OCI-LY3 (cell line): ENCODE measurements around the gene CD248.

Experiments
- H2AFZ ChIP-seq: fragments of 200-600, 300-600 bp; shearing (Covaris generic); 2 replicates; pipeline ENCODE4 v1.6.0; 2014; ENCODE audit warnings: antibody characterized with exemption, low read depth, low read length
- H3K27ac ChIP-seq: fragments of 200-600, 300-600 bp; sonication (generic); 2 replicates; pipeline ENCODE4 v1.5.1; 2014; ENCODE audit warnings: mild to moderate bottlenecking, low read length, moderate library complexity, mixed read lengths
- H3K27me3 ChIP-seq: fragments of 200-600, 300-600 bp; sonication (generic); 2 replicates; pipeline ENCODE4 v1.6.1; 2014; ENCODE audit warnings: low read depth, low read length, mixed read lengths
- H3K36me3 ChIP-seq: fragments of 200-600, 300-600 bp; sonication (generic); replicated peaks from 2 replicates; pipeline ENCODE3; 2014; ENCODE audit warnings: low read depth, low read length, mixed read lengths
- H3K4me1 ChIP-seq: fragments of 300-600, 200-600 bp; sonication (generic); 2 replicates; pipeline ENCODE4 v1.6.1; 2014; ENCODE audit warnings: low read length, mixed read lengths
- H3K4me2 ChIP-seq: fragments of 200-600, 300-600 bp; sonication (generic); 2 replicates; pipeline ENCODE4 v1.6.1; 2014; ENCODE audit warnings: low read length, mixed read lengths
- H3K4me3 ChIP-seq: fragments of 300-600, 200-600 bp; sonication (generic); 2 replicates; pipeline ENCODE4 v1.5.1; 2014; ENCODE audit warnings: antibody characterized with exemption, mild to moderate bottlenecking, low read length, moderate library complexity
- H3K79me2 ChIP-seq: fragments of 300-600, 200-600 bp; shearing (Covaris generic); 2 replicates; pipeline ENCODE4 v1.6.1; 2014; ENCODE audit warnings: mild to moderate bottlenecking, low read length, mixed read lengths
- H3K9ac ChIP-seq: fragments of 300-600, 200-600 bp; shearing (Covaris generic); 2 replicates; pipeline ENCODE4 v1.6.0; 2014; ENCODE audit warnings: mild to moderate bottlenecking, low read length, moderate library complexity
- H3K9me3 ChIP-seq: fragments of 200-600, 300-600 bp; shearing (Covaris generic); 2 replicates; pipeline ENCODE4 v1.6.1; 2014; ENCODE audit warnings: low read length, mixed read lengths; ENCODE audit not compliant: insufficient read depth
- H4K20me1 ChIP-seq: fragments of 200-600, 300-600 bp; sonication (generic); 2 replicates; pipeline ENCODE4 v1.6.1; 2016; ENCODE audit warnings: low read length, mixed read lengths; ENCODE audit not compliant: insufficient read depth
- CTCF ChIP-seq: fragments of 200-600, 300-600 bp; sonication (generic); IDR thresholded peaks from 2 replicates; pipeline ENCODE4 v1.5.1; 2014; ENCODE audit warnings: antibody characterized with exemption, low read length, low read depth
- EZH2phosphoT487 ChIP-seq: fragments of 200-600 bp; shearing (Covaris generic); IDR thresholded peaks from 2 replicates; pipeline ENCODE4 v1.6.1; 2018; ENCODE audit warnings: antibody characterized with exemption, mixed run types, low read depth

The CD248 gene

GRCh38 chr11:66292543-66293332 lies 24.1 kb downstream of the CD248 start:
- TF ChIP-seq CTCF (no peak), EZH2phosphoT487 (no peak)
- Histone ChIP-seq H3K4me1 (peaks cover 16% of the 10 kb centered on the region), H3K79me2 (peaks cover 18% of the 10 kb centered on the region), H4K20me1 (no peaks in the 10 kb centered on the region), H3K9ac (no peak overlapping the region), H3K4me3 (no peak overlapping the region), H3K9me3 (no peaks in the 10 kb centered on the region), H2AFZ (no peak overlapping the region), H3K36me3 (no peaks in the 10 kb centered on the region), H3K27me3 (no peaks in the 10 kb centered on the region), H3K27ac (no peak overlapping the region), H3K4me2 (no peak overlapping the region)

GRCh38 chr11:66291706-66292542 lies 24.9 kb downstream of the CD248 start, which contains the start of gene TMEM151A:
TMEM151A (plus strand) TSS chr11:66291894; CDS start chr11:66292014, 120 bp downstream.
- no peak within 1 kb of the TSS for H3K9ac ChIP-seq
- no peak within 1 kb of the TSS for H3K4me2 ChIP-seq
- no peaks in the 10 kb centered on the region for H3K36me3 ChIP-seq
- no peak within 1 kb of the TSS for H3K27ac ChIP-seq
- H3K27me3 ChIP-seq = no peaks in the 10 kb centered on the region
- H3K9me3 ChIP-seq = no peaks in the 10 kb centered on the region
- TF ChIP-seq EZH2phosphoT487 (no peak), CTCF (no peak)
- no peak within 1 kb of the TSS for H3K4me3 ChIP-seq
- peaks cover 21% of the 10 kb centered on the region for H3K79me2 ChIP-seq
- peaks cover 15% of the 10 kb centered on the region for H3K4me1 ChIP-seq
- no peak within 1 kb of the TSS for H2AFZ ChIP-seq
- H4K20me1 ChIP-seq = no peaks in the 10 kb centered on the region

GRCh38 chr11:66291303-66291705 lies 25.5 kb downstream of the CD248 start:
- H3K4me3 ChIP-seq = no peak overlapping the region
- H3K79me2 ChIP-seq = peaks cover 21% of the 10 kb centered on the region
- H2AFZ ChIP-seq = no peak overlapping the region
- H3K4me2 ChIP-seq = no peak overlapping the region
- peaks cover 15% of the 10 kb centered on the region for H3K4me1 ChIP-seq
- no peaks in the 10 kb centered on the region for H3K36me3 ChIP-seq
- no peaks in the 10 kb centered on the region for H3K9me3 ChIP-seq
- H3K27me3 ChIP-seq = no peaks in the 10 kb centered on the region
- no peak overlapping the region for H3K9ac ChIP-seq
- no peak overlapping the region for H3K27ac ChIP-seq
- H4K20me1 ChIP-seq = no peaks in the 10 kb centered on the region
- TF ChIP-seq EZH2phosphoT487 (no peak), CTCF (no peak)

- peak overlapping the region; percentile 94; the same call in 1 of the 2 replicates for H3K9ac ChIP-seq
- peaks cover 21% of the 10 kb centered on the region for H3K79me2 ChIP-seq
- H3K4me3 ChIP-seq = peak overlapping the region; percentile 89
- H2AFZ ChIP-seq = no peak overlapping the region
- H4K20me1 ChIP-seq = no peaks in the 10 kb centered on the region
- H3K36me3 ChIP-seq = peaks cover 7% of the 10 kb centered on the region
- peak overlapping the region; percentile 98 for H3K4me2 ChIP-seq
- peaks cover 17% of the 10 kb centered on the region for H3K4me1 ChIP-seq
- H3K27ac ChIP-seq = no peak overlapping the region
- H3K9me3 ChIP-seq = no peaks in the 10 kb centered on the region
- TF ChIP-seq EZH2phosphoT487 = no peak
- no peak for TF ChIP-seq CTCF
- no peaks in the 10 kb centered on the region for H3K27me3 ChIP-seq
These were observed 26.6 kb downstream of the CD248 start for GRCh38 chr11:66290330-66290621.
